SH-SY5Y (cell line): ENCODE data around the gene TRABD2B.

ENCODE experiments used
- GATA2 ChIP-seq: IDR thresholded peaks from 2 replicates; pipeline ENCODE4 v1.6.1; 2011; ENCODE audit warnings: mild to moderate bottlenecking, low read depth, low read length
- GATA3 ChIP-seq: IDR thresholded peaks from 2 replicates; pipeline ENCODE4 v1.6.1; 2011; ENCODE audit warnings: low read depth, mild to moderate bottlenecking, low read length, moderate library complexity

DNA sequence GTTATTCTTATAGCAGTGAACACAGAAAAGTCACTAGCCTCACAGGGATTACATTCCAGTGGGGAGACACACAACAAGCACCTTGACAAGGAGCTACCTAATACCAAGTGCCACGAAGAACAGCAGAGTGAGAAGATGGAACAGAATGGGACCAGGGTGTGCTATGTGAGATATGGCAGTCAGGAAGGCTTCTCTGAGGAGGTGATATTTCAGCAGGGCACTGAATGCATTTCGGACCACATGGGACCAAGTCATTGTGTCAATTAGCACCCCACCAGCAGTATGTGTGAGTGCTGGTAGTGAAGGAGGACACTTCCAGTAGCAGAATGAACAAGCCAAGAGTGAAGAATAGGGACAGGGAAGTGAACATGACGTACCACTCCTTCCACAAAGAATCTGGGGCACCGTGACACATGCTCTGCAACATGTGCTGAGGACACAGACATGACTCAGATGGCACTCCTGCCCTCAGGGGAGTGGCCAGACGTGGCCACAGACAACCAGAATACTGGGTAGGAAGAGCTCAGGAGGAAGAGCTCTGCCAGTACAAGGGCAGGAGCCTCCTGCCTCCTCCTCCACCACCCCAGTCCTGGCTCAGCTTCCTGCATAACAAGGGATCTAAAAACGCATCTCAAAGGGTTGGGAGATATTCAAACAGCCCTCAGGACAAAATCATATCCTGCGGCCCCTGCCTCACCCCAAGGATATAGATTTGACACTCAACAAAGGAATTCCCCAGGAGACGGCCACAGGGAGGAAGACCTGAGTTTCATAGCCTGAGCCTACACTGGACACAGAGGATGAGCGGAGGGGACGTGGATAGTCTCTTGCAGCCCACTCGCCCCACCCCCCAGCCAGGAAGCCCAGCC lies 102.5 kb downstream of the TRABD2B start:
- TF ChIP-seq GATA3 (no peak), GATA2 (no peak)
